LoVo (cell line): Measurements from ENCODE around the gene IGLL5.

Experiments
- DNase-seq: peaks from one replicate; pipeline ENCODE4 v3.0.0-alpha.2; 2016; ENCODE audit warnings: low spot score

Gene IGLL5

GRCh38 chr22:22887621-22888503 lies at the start of gene IGLL5:
IGLL5 (plus strand) TSS chr22:22887816; CDS start chr22:22888054, 238 bp downstream.
- no peak for DNase-seq

GRCh38 chr22:22838148-22838786 lies 49.3 kb upstream of the IGLL5 start:
- DNase-seq = no peak

- DNase-seq = no peak
Measured at GRCh38 chr22:22839570-22840314, 47.9 kb upstream of the IGLL5 start.

- no peak for DNase-seq
Measured at GRCh38 chr22:22840780-22841179, 46.8 kb upstream of the IGLL5 start.

- no peak for DNase-seq
Measured at GRCh38 chr22:22841598-22841997, 46.0 kb upstream of the IGLL5 start.

- DNase-seq = no peak
Measured at GRCh38 chr22:22842085-22842484, 45.5 kb upstream of the IGLL5 start.

- DNase-seq = no peak
Measured at GRCh38 chr22:22843848-22844247, 43.8 kb upstream of the IGLL5 start.

- DNase-seq = no peak
Measured at GRCh38 chr22:22847241-22847640, 40.4 kb upstream of the IGLL5 start.

GRCh38 chr22:22848364-22848866 lies 39.2 kb upstream of the IGLL5 start:
- peak; percentile 61 for DNase-seq

- no peak for DNase-seq
Measured at GRCh38 chr22:22849640-22850610, 37.7 kb upstream of the IGLL5 start.

GRCh38 chr22:22851969-22852368 lies 35.6 kb upstream of the IGLL5 start:
- DNase-seq = no peak

GRCh38 chr22:22853713-22854112 lies 33.9 kb upstream of the IGLL5 start:
- no peak for DNase-seq

GRCh38 chr22:22854466-22854865 lies 33.1 kb upstream of the IGLL5 start:
- DNase-seq = no peak

GRCh38 chr22:22855085-22855484 lies 32.5 kb upstream of the IGLL5 start:
- DNase-seq = no peak

GRCh38 chr22:22855617-22856308 lies 31.9 kb upstream of the IGLL5 start:
- no peak for DNase-seq

GRCh38 chr22:22856364-22856763 lies 31.3 kb upstream of the IGLL5 start:
- no peak for DNase-seq

GRCh38 chr22:22856885-22857606 lies 30.6 kb upstream of the IGLL5 start:
- DNase-seq = no peak

- no peak for DNase-seq
Measured at GRCh38 chr22:22857607-22858558, 29.7 kb upstream of the IGLL5 start.

- DNase-seq = no peak
Measured at GRCh38 chr22:22858559-22858937, 29.1 kb upstream of the IGLL5 start.
